B cell (primary cell): ENCODE data around the gene ARV1. TPM values are rescaled to one million over a fixed set of nuclear protein-coding genes. Genes with fewer than 3 reads are reported as not detected.

Experiments
- ATAC-seq: fragments of 200-7000 bp; cut with Tn5 transposase; one replicate; pipeline ENCODE4 v1.10.0; 2021; ENCODE audit warnings: low read depth, mild to moderate bottlenecking, moderate number of reproducible peaks, moderate library complexity
- CTCF ChIA-PET: fragments of 350-600 bp; sonication (Branson Sonifier 250); formaldehyde crosslinking; loops from one replicate; lab custom pipeline; 2021; ENCODE audit warnings: antibody characterized with exemption, inconsistent platforms; lab: Charles Lee
- POLR2A ChIA-PET: fragments of 350-600 bp; sonication (Branson Sonifier 250); formaldehyde crosslinking; loops from one replicate; lab custom pipeline; 2021; ENCODE audit warnings: antibody characterized with exemption; lab: Charles Lee
- DNase-seq: peaks from one replicate; pipeline ENCODE4 v3.0.0; 2013
- H2AFZ ChIP-seq: 2 replicates; pipeline ENCODE4 v1.6.1; 2012; ENCODE audit warnings: mild to moderate bottlenecking, low read depth, low read length; ENCODE audit not compliant: insufficient read depth, poor library complexity, severe bottlenecking
- H3K27ac ChIP-seq, 2 donors: 1 replicate in 1 of 2; 2 replicates in 1 of 2; pipeline ENCODE4 v1.5.1; 2012 to 2013; ENCODE audit warnings: low read length in 2 of 2, mild to moderate bottlenecking in 2 of 2, moderate library complexity in 1 of 2
- H3K27me3 ChIP-seq, 4 experiments: fragments of 200-600 bp in 1 of 4; sonication (generic) in 1 of 4; replicated peaks in 1 of 4; 1 replicate in 2 of 4; 2 replicates in 2 of 4; pipeline versions ENCODE4 v1.6.1 to v1.7.0; 2013 to 2016; ENCODE audit warnings: low read length in 3 of 4, mild to moderate bottlenecking in 2 of 4, mixed read lengths in 1 of 4, moderate library complexity in 1 of 4; ENCODE audit not compliant: insufficient read depth in 4 of 4, control insufficient read depth in 3 of 4; ENCODE audit errors: control extremely low read depth in 1 of 4
- H3K36me3 ChIP-seq, 2 experiments: replicated peaks in 1 of 2; 1 replicate in 1 of 2; 2 replicates in 1 of 2; pipeline versions ENCODE4 v1.6.1 to v1.7.1; 2013; ENCODE audit warnings: low read length in 1 of 2; ENCODE audit not compliant: insufficient read depth in 2 of 2, control insufficient read depth in 1 of 2; ENCODE audit errors: control extremely low read depth in 1 of 2, extremely low read depth in 1 of 2
- H3K4me1 ChIP-seq, 2 donors: fragments of 200-600 bp in 1 of 2; sonication (generic) in 1 of 2; 1 replicate in 1 of 2; 2 replicates in 1 of 2; pipeline versions ENCODE4 v1.5.1 to v1.6.1; 2013 to 2017; ENCODE audit warnings: low read length in 2 of 2; ENCODE audit not compliant: control insufficient read depth in 2 of 2, insufficient read depth in 2 of 2
- H3K4me2 ChIP-seq: replicated peaks from 2 replicates; pipeline ENCODE3; 2012; ENCODE audit warnings: mild to moderate bottlenecking, low read depth, low read length; ENCODE audit not compliant: poor library complexity, severe bottlenecking
- H3K4me3 ChIP-seq, 5 experiments: fragments of 200-600 bp in 1 of 5; sonication (generic) in 1 of 5; 1 replicate in 3 of 5; 2 replicates in 2 of 5; pipeline versions ENCODE4 v1.5.1 to v1.7.0; 2011 to 2016; ENCODE audit warnings: low read length in 4 of 5, mild to moderate bottlenecking in 4 of 5, low read depth in 2 of 5, control low read depth in 1 of 5, moderate library complexity in 1 of 5; ENCODE audit not compliant: insufficient read depth in 1 of 5; ENCODE audit errors: control extremely low read depth in 1 of 5, extremely low read depth in 1 of 5
- H3K79me2 ChIP-seq: fragments of 200-600 bp; sonication (generic); one replicate; pipeline ENCODE4 v1.6.0; 2016; ENCODE audit warnings: low read length; ENCODE audit not compliant: control insufficient read depth, insufficient read depth
- H3K9ac ChIP-seq: fragments of 200-600 bp; sonication (generic); 2 replicates; pipeline ENCODE4 v1.6.1; 2017; ENCODE audit warnings: mild to moderate bottlenecking, low read length, moderate library complexity
- H3K9me3 ChIP-seq, 3 donors: one replicate each; pipeline versions ENCODE4 v1.6.1 to v1.7.1; 2013; ENCODE audit warnings: low read length in 2 of 3; ENCODE audit not compliant: control insufficient read depth in 2 of 3, insufficient read depth in 1 of 3; ENCODE audit errors: control extremely low read depth in 1 of 3
- H4K20me1 ChIP-seq: 2 replicates; pipeline ENCODE4 v1.6.0; 2012; ENCODE audit warnings: mild to moderate bottlenecking, low read length; ENCODE audit not compliant: insufficient read depth, control insufficient read depth, poor library complexity, severe bottlenecking
- H3K27ac Mint-ChIP-seq: one replicate; pipeline ENCODE4 v1.8.0; 2021; ENCODE audit warnings: mixed read lengths
- H3K27me3 Mint-ChIP-seq: one replicate; pipeline ENCODE4 v1.8.0; 2021; ENCODE audit warnings: mixed read lengths
- H3K4me1 Mint-ChIP-seq: one replicate; pipeline ENCODE4 v1.8.0; 2021; ENCODE audit warnings: mixed read lengths
- H3K4me3 Mint-ChIP-seq: one replicate; pipeline ENCODE4 v1.8.0; 2021; ENCODE audit warnings: mixed read lengths
- H3K9me3 Mint-ChIP-seq: one replicate; pipeline ENCODE4 v1.8.0; 2022; ENCODE audit warnings: mixed read lengths; ENCODE audit not compliant: insufficient read depth
- EZH2 ChIP-seq: IDR thresholded peaks from 2 replicates; pipeline ENCODE4 v1.6.1; 2012; ENCODE audit warnings: borderline replicate concordance, low read depth, mild to moderate bottlenecking, moderate library complexity, low read length; ENCODE audit not compliant: insufficient read depth, poor library complexity, severe bottlenecking
- WGBS: methylation state at CpG from one replicate; pipeline ENCODE4 v1.1.5; 2013; ENCODE audit warnings: missing lambda C conversion rate; ENCODE audit not compliant: insufficient coverage; 5-methylcytosine and 5-hydroxymethylcytosine counted together
- intact Hi-C: fragments of 100-400 bp; cut with micrococcal nuclease; formaldehyde crosslinking; loops from one replicate; pipeline ENCODE4 v1.10.0; 2022
- polyA plus RNA-seq: library from polyadenylated mRNA; depleted of rRNA; stranded (reverse); fragments of >200 nt; gene quantifications from 2 replicates; pipeline ENCODE4 v1.2.3, GENCODE V29; 2012
- total RNA-seq, 2 donors: library from RNA; stranded (reverse); fragments of 120-200 nt in 1 of 2; gene quantifications; 1 replicate in 1 of 2; 2 replicates in 1 of 2; pipeline versions ENCODE4 v1.2.3 to v1.2.4, GENCODE V29; 2013 to 2022
- TF ChIP-seq, protein P1 (sequence below): fragments of 200-600 bp; IDR thresholded peaks from one replicate; pipeline ENCODE4 v1.8.0; 2022; ENCODE audit warnings: antibody characterized with exemption, mild to moderate bottlenecking

ARV1 gene
- total and polyA plus RNA-seq, 2 donors (not counting 1 experiment from before 2014, with no cell fraction given), result 10.7 to 11.6 TPM

DNA sequence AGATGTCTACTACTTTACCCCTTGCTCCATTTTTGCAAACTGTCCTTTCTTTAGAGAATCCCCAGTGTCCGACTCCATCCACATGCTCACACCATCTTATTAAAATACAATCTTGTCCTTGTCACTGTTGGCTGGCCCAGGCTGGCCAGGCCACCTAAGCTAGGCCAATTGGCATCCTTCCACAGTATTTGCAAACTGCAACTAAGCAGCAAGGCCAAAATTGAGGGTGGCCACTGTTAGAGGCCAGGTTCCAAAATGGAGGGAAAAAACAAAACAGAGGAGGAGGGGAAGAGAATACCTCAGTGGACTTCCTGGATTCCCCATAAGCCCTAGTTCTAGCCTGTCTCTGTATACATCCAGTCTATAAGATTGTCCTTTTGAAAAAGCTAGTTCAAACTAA, 56.9 kb downstream of the ARV1 start:
- WGBS, result 100% methylated on average over 1 of the region's 1 CpG
- Mint-ChIP-seq H3K27ac (no peak overlapping the region), H3K4me1 (peaks cover 16% of the 10 kb centered on the region), H3K27me3 (peaks cover 3% of the 10 kb centered on the region), H3K9me3 (no peaks in the 10 kb centered on the region), H3K4me3 (no peak overlapping the region)
- no peak for ATAC-seq
- Histone ChIP-seq H3K27ac (no peak overlapping the region), H3K4me1 (peaks cover 11 to 13% of the 10 kb centered on the region in 2 donors), H3K9me3 (no peaks in the 10 kb centered on the region), H3K4me3 (no peak overlapping the region), H4K20me1 (no peaks in the 10 kb centered on the region), H3K4me2 (no peak overlapping the region), H3K36me3 (no peaks in the 10 kb centered on the region), H3K27me3 (peaks cover 0 to 11% (median 3%) of the 10 kb centered on the region in 4 experiments), H3K9ac (no peak overlapping the region), H3K79me2 (peaks cover 12% of the 10 kb centered on the region), H2AFZ (no peak overlapping the region)
- POLR2A ChIA-PET, result no interaction called here
- TF ChIP-seq, protein P1, sequence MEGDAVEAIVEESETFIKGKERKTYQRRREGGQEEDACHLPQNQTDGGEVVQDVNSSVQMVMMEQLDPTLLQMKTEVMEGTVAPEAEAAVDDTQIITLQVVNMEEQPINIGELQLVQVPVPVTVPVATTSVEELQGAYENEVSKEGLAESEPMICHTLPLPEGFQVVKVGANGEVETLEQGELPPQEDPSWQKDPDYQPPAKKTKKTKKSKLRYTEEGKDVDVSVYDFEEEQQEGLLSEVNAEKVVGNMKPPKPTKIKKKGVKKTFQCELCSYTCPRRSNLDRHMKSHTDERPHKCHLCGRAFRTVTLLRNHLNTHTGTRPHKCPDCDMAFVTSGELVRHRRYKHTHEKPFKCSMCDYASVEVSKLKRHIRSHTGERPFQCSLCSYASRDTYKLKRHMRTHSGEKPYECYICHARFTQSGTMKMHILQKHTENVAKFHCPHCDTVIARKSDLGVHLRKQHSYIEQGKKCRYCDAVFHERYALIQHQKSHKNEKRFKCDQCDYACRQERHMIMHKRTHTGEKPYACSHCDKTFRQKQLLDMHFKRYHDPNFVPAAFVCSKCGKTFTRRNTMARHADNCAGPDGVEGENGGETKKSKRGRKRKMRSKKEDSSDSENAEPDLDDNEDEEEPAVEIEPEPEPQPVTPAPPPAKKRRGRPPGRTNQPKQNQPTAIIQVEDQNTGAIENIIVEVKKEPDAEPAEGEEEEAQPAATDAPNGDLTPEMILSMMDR, result no peak
- no peak for TF ChIP-seq EZH2
- no peak for DNase-seq
- intact Hi-C loops, result no loop called here
- CTCF ChIA-PET, result no interaction called here

DNA sequence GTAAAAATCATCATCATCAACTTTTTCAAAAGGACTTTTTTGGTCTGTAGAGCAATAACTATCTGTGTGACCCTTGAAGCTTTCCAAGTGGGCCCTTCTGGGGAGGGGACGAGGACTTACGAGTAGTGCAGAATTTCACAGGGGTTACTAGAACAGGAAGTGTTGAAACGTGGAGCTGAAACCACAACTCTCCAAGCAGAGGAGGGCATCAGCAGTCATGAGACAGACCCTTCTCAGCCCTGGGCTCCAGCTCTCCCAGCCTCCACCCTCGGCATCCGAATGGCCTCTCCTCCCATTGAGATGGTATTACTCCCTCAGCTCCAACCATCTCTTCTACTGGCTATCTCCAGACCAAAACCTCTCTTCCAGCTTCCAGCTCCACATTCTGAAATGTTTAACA, 57.5 kb downstream of the ARV1 start:
- H3K4me3 Mint-ChIP-seq, result no peak overlapping the region
- peaks cover 13% of the 10 kb centered on the region in 2 donors for H3K4me1 ChIP-seq
- no peak overlapping the region for H2AFZ ChIP-seq
- H3K27me3 Mint-ChIP-seq, result peaks cover 3% of the 10 kb centered on the region
- no peak overlapping the region for H3K9ac ChIP-seq
- no peaks in the 10 kb centered on the region for H3K9me3 ChIP-seq
- DNase-seq (no peak), ATAC-seq (no peak)
- intact Hi-C loops, result no loop called here
- H3K27ac ChIP-seq, result no peak overlapping the region
- ChIA-PET CTCF (no interaction called here), POLR2A (no interaction called here)
- H3K79me2 ChIP-seq, result peaks cover 12% of the 10 kb centered on the region
- no peak overlapping the region for H3K27ac Mint-ChIP-seq
- no peaks in the 10 kb centered on the region for H3K9me3 Mint-ChIP-seq
- peaks cover 18% of the 10 kb centered on the region for H3K4me1 Mint-ChIP-seq
- no peak overlapping the region for H3K4me3 ChIP-seq
- H3K4me2 ChIP-seq, result no peak overlapping the region
- no peak for TF ChIP-seq EZH2
- TF ChIP-seq, protein P1, result no peak
- H3K36me3 ChIP-seq, result no peaks in the 10 kb centered on the region
- 11% methylated on average over 2 of the region's 5 CpGs for WGBS
- no peaks in the 10 kb centered on the region for H4K20me1 ChIP-seq
- H3K27me3 ChIP-seq, result peaks cover 0 to 11% (median 3%) of the 10 kb centered on the region in 4 experiments
